TTC549 (cell line): ENCODE data around the gene EVC.
"Not testable (repeated sequence)": the region's sequence is repeated elsewhere in the genome, so short reads cannot be mapped to it uniquely, and the experiment has no call there.

Experiments
- FAIRE-seq: peaks from 2 replicates; lab custom pipeline; 2012; peaks lifted over from hg19 to GRCh38; lab: Jason Lieb, UNC

Gene EVC

GRCh38 chr4:5816101-5816500 is 105.1 kb downstream of the EVC start:
- no peak for FAIRE-seq

DNA sequence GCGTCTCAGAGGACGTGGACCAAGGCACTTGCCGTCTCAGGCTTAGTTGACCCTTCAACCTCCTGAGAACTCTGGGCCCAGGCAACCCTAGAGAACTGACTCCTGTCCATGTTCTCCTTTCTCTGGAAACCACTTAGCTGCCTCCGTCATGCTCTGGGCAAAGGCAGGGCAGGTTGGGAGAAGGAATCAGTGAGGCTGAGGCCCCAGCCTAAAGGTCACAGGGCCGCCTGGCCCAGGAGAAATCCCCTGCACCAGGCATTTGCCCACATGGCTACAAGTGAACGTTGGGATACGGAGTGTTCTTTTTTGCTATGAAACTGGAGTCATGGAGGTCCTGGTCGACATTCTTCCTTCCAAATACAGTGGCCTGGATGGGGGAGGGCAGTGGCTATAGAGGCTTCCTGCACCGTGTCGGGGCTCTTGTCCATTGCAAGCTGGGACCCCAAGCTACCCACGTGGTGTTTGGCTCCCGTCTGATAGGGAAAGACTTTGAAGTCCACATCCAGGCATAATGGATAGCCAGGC is 105.9 kb downstream of the EVC start:
- FAIRE-seq = no peak

DNA sequence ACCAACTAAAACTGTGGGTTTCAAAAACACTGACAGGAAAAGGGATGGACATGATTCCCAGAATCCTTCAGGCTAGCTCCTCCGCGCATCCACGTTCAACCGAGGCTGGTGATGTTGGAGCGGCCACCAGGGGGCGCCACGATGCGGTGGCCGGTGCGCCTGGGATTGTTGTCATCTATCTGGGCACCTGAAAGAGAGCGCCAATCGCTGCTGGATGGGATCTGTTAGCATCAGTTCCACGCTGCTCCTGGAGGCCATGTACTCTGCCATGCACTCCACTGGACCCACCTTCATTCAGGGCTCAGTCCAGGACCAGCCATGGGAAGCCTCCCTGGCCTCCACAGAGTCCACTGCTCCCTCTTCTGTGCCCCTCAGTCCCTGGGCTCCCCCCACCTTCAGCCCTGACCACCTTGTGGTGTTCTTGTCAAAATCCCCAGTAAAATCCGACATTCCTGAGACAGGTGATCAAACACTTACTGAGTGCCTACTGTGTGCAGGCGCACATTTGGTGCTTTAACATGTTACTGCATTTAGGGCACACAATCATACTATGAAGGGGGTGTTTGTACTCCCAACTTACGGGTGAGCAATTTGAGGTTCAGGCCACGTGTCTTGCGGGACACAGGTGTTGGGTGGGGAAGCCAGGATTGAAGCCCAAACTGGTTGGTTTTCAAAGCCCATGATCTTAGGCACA is 110.8 kb downstream of the EVC start:
- FAIRE-seq = no peak

DNA sequence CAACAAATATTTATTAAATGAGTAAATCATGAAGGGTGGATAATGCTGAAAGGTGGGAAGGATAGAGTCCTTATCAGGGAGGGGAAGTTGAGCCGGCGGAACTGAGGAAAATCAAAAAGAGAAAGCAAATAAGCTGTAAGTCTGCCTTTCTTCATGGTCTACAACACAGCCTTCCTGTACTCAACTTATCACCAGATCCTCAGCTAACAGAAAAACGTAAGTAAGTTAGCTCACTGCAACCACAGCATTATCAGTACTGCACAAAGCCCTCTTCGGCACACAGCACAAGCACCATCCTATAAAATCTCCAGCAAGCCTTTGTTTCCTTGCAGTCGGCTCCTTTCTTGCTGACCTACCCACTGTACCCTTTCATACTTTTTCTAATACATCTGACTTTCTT is 111.6 kb downstream of the EVC start:
- no peak for FAIRE-seq

DNA sequence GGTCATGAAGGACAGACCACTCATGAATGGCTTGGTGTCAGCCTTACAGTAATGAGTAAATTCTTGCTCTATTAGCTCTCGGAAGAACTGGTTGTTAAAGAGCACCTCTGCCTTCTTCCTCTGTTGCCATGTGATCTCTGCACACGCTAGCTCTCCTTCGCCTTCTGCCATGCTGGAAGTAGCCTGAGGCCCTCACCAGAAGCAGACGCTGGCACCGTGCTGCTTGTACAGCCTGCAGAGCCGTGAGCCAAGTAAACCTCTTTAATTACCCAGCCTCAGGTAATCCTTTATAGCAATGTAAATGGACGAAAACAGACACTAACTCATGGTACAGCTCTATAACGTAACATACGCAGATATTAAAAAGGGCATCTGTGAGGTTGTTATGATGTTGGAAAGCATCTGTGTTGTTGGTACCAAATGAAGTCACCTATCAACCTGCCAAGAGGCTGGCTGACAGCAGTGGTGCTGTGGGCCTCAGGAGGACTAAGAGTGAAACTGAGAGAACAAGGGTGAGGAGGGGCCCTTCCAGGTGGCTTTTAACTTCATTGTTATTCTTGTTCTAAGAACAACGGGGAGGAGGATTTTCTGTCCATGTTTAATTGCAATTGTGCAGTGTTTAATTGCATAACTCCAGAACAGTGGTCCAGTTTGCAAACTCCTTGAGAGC is 112.7 kb downstream of the EVC start:
- no peak for FAIRE-seq

GRCh38 chr4:5824227-5824626 is 113.2 kb downstream of the EVC start:
- FAIRE-seq = no peak

GRCh38 chr4:5824635-5825034 is 113.6 kb downstream of the EVC start:
- no peak for FAIRE-seq

- no peak for FAIRE-seq
These were observed 114.5 kb downstream of the EVC start for GRCh38 chr4:5825321-5826041.

DNA sequence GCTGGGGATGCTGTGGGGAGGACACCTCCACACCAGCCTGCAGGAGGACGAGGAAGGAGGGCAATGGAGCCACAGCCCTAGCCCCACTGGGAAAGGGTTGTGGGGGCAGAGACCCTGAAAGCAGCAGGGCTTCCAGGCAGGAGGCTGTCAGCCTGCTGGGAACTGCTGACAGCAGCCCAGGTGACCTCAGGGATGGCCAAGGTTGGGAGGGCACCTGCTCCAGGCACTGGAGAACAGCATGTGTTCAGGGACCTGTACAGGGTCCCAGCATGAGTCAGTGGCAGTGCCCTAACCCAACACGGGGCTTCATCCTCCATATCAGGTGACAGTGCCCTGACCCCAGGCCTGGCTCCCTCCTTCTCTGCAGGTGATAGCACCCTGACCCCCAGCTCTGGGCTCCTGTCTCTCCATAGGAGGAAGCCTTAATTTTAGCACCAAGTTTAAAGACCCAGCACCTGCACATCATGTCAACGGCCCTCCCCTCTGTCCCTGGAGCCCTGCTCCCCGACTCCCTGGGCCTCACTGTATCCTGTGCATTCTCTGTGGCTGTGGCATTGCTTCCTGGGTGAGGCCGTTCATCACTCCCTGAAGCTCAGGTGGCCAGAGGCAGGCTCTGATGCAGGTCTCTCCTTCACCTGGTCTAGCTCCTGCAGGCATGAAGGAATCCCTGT is 115.6 kb downstream of the EVC start:
- FAIRE-seq = no peak

DNA sequence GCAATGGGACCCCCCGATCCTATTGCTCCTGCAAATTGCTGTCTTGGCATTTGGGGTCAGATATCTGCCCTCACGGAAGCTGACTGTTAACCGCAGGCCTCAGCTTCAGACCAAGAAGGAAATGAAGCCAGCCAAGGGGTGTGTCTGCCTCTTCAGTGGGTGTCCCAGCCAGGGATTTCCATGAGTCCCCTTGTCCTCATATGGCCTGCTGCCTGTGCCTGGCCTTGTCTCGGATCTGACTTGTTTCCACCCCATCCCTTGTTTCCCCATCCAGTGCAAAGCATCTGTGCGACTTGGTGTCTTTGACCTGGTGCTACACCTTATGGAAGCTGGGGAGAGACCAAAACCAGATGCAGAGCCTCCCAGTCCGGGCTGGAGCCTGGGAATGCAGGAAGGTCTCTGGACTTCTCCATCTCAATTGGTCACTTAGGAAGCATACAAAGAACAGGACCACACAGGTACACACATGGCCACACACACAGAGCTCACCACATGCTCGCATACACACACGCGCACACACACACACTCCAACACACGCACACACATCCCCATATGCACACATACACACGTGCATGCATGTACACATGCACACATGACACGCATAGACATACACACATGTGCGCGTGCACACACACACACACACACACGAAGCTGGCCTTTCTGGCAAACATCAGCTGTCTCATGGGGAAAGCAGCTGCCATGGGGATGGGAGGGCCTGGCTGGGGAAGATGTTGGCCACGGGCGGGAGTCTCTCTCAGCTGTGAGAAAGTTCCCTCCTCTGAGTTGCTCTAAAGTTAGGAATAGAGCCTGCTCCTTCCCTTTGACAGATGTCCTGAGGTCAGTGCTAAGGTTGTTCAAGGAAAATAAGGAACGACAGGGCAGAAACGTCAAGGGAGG is 116.4 kb downstream of the EVC start:
- FAIRE-seq = no peak

GRCh38 chr4:5828005-5828391 is 117.0 kb downstream of the EVC start:
- FAIRE-seq = no peak

GRCh38 chr4:5836943-5837342 is 125.9 kb downstream of the EVC start:
- FAIRE-seq = no peak

- FAIRE-seq = not testable (repeated sequence)
These were observed 126.5 kb downstream of the EVC start for GRCh38 chr4:5837483-5837882.

DNA sequence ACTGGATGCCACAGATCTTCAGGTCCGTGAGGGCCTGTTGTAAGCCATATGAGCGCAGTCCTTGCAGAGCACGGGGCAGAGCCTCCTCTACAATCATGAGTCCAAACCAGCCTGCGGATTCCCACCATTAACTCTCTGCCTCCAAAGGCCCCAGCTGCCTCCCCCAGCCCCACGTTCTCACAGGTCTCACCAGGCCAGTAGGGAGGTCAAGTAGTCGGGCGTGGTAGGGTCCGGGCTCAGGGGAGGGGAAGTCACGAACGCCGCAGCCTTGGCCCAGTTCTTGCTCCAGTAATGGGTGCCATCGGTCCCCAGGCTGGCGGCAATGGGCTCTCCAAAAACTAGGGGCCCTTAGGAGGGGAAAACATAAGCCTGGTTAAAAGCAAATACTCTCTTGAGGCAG is 128.3 kb downstream of the EVC start:
- no peak for FAIRE-seq

DNA sequence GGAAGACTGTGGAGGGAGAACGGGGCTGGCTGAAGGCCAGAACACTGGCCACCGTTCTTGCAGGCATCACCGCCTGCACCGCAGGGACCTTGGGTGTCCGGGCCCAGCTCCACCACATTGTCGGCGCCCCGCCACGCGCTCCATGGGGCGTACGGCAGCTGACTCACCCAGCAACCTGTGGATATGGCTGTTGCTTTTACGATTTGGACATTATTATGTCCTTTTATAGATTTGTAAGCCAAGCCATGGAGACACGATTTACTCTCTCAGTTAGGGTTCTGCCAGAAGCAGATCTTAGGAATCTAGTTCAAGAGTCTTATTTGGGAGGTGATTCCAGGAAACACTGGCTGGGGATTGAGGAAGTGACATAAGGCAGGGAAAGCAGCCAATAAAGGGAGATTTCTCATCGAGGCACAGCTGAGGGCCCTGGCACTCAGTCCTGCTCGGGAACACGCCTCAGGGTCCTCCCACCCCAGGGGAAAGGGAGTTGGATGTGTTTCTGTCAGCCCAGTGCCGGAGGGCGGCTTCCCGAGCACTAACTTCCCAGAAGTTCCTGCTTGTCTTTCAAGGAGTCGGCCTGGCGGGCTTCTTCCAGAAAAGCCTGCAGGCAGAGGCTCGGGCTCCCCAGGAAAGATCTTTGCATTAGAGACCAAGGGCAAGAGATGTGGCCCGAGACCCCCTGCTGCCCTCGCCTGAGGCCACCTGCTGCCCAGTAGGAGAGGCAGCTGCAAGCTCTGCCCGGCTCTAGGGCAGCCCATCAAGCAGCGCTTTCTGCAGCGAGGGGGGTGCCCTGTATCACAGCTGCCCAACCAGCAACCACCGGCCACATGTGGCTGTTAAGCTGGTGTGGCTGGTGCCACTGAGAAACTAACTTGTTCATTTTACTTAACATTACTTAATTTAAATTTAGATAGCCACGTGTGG is 129.0 kb downstream of the EVC start:
- FAIRE-seq = no peak

- no peak for FAIRE-seq
These were observed 131.5 kb downstream of the EVC start for GRCh38 chr4:5842456-5842855.

DNA sequence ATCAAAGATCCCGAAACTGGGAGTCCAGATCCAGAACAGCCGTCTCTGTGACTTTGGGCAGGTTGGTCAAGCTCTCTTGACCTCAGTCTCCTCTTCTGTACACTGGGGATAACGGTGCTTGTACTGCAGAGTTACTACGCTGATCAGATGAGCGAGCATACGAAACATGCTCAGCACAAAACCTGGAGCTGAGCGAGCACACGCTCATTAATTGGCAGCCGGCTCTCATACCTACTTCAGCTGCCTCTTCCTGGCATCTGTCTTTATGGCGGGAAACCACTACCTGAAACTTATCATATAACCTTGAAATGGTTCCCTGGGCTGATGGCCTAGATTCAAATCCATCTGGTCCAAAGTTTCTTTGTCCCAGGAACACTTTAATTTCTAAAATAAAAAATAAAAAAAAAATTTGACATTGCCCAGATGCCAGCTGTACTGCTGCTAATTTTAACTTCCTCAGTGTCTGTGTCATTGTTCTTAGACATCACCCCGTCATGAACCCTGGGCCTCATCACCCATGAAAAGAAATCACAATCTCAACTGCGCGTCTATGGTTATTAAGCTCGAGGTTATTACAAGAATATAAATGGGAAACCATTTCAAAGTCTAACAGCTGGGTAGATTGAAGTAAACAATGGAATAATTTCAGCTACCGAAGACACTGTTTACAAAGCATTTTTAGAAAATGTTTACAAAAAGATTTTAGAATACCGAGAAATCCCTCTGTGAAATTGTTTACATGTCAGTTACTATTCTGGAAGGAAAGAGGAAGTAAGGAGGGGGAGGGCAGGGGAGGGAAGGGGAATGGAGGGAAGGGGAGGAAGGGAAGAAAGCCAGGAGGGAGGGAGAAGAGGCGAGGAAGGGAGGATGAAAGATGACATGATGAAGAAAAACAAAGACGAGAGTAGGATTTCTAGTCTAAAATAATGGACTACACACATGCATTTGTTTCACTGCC is 132.9 kb downstream of the EVC start:
- no peak for FAIRE-seq

DNA sequence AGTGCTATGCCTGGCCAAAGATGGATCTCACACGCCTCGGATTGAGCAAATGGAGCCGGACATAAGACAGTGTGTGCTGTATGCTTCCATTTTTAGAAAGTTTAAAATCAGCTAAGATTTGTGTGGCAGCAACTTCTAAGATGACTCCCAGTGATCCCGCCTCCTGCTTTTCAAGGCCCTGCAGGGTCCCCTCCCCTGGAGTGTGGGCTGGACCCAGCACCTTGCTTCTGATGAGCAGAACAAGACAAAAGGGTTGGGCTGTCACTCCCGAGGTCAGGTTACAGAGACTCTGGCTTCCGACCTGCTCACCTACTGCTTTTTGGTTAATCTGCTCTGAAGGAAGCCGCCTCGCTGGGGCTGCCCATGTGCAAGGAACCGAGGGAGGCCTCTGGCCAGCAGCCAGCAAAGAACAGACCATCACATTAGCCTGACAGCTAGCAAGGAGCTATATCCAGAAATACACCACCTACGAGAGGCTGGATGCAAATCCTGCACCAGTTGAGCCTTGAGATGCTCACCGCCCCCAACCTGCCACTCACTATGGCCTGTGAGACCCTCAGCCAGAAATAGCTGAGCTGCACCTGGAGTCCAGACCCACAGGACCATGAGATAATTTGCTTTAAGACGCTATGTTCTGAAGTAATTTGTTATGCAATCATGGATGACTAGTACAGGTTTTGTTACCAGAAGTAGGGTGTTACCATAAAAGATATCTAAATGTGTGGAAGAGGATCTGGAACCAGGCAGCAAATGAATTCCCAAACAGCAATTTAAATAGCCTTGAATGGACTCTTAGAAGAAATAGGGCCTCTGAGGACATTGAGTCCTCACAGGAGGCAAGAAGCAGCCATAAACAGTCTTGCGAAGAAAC is 134.3 kb downstream of the EVC start:
- FAIRE-seq = no peak
